GM12892 (cell line): ENCODE data around the gene RANBP17.

Experiments
- POLR2A ChIP-seq: IDR thresholded peaks from 2 replicates; pipeline ENCODE4 v1.6.1; 2011; ENCODE audit warnings: low read depth, low read length, control low read depth
- POLR2AphosphoS5 ChIP-seq: IDR thresholded peaks from 2 replicates; pipeline ENCODE4 v1.6.1; 2011; ENCODE audit warnings: low read depth, low read length, control low read depth

DNA sequence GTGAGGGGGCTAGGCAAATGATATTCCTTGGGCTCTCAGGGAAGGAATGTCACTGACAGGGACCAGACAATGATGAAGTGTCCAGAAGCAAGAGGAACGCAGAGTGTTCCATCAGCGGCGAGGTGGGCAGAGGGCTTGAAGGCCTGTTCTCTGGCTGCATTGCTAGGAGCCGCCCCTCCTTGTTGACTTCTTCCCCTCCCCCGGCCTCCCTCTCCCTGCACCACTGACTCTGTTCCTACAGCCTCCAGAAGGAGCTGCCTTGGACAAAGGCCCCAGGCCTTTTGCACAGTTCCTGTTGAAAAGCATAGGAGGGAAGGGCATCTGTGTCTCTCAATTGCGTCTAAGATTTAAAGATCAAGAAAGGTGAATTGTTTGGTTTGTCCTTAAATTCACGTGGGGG, 459.6 kb downstream of the RANBP17 start:
- TF ChIP-seq POLR2AphosphoS5 (no peak), POLR2A (no peak)
